Breast epithelium (tissue), 3 donors: ENCODE results near the gene PALM3.

Source experiments
- POLR2A ChIP-seq: fragments of 450-650 bp; IDR thresholded peaks from one replicate; pipeline ENCODE4 v1.6.1; 2016; ENCODE audit warnings: antibody characterized with exemption, mild to moderate bottlenecking, moderate library complexity
- POLR2AphosphoS5 ChIP-seq, 3 donors: sonication (generic); formaldehyde crosslinking; IDR thresholded peaks; one replicate each; pipeline ENCODE4 v1.6.1; 2017; ENCODE audit warnings: antibody characterized with exemption in 3 of 3
- TF ChIP-seq, protein P1 (sequence below), 3 donors: fragments of 450-650 bp; IDR thresholded peaks; one replicate each; pipeline ENCODE4 v1.5.1; 2016 to 2017; ENCODE audit warnings: antibody characterized with exemption in 3 of 3, mild to moderate bottlenecking in 3 of 3, moderate library complexity in 3 of 3

DNA sequence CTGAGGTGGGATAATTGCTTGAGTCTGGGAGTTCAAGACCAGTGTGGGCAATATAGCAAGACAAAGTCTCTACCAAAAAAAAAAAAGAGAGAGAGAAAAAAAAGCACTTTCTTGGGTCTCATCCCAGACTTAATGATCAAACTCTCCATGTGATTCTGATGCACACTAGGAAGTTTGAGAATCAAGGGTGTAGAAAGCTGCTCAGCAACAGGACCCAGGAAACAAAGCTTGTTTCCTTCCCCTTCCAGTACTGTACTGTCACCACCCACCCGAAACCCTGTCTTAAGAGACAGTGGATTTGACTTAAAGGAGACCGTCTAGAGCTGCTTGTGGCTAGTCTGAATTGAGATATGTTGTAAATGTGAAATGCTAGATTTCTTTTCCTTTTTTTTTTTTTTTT, 16.5 kb upstream of the PALM3 start:
- no peak for TF ChIP-seq POLR2A
- TF ChIP-seq, protein P1, sequence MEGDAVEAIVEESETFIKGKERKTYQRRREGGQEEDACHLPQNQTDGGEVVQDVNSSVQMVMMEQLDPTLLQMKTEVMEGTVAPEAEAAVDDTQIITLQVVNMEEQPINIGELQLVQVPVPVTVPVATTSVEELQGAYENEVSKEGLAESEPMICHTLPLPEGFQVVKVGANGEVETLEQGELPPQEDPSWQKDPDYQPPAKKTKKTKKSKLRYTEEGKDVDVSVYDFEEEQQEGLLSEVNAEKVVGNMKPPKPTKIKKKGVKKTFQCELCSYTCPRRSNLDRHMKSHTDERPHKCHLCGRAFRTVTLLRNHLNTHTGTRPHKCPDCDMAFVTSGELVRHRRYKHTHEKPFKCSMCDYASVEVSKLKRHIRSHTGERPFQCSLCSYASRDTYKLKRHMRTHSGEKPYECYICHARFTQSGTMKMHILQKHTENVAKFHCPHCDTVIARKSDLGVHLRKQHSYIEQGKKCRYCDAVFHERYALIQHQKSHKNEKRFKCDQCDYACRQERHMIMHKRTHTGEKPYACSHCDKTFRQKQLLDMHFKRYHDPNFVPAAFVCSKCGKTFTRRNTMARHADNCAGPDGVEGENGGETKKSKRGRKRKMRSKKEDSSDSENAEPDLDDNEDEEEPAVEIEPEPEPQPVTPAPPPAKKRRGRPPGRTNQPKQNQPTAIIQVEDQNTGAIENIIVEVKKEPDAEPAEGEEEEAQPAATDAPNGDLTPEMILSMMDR (IDR thresholded peaks at IDR 0.05), result no peak
- TF ChIP-seq POLR2AphosphoS5 (IDR thresholded peaks at IDR 0.05), result no peak
